PC-3 (cell line): Measurements from ENCODE around the gene SCAPER. TPM values are rescaled to one million over a fixed set of nuclear protein-coding genes. Genes with fewer than 3 reads are reported as not detected.

ENCODE experiments used
- ATAC-seq: fragments of 200-7000 bp; cut with Tn5 transposase; 2 replicates; pipeline ENCODE4 v1.9.1; 2020; ENCODE audit warnings: mild to moderate bottlenecking, moderate library complexity
- BruUV-seq: library from RNA; stranded (reverse); fragments of 400-500 nt; replicated peaks from 2 replicates; lab custom pipeline; 2021; lab: Mats Ljungman, UMichigan
- CTCF ChIA-PET: fragments of 300-600 bp; sonication (Branson Sonifier 250); formaldehyde crosslinking; loops from one replicate; lab custom pipeline; 2022; ENCODE audit warnings: antibody characterized with exemption; lab: Charles Lee
- POLR2A ChIA-PET: fragments of 300-600 bp; sonication (Branson Sonifier 250); formaldehyde crosslinking; loops from one replicate; lab custom pipeline; 2022; ENCODE audit warnings: antibody characterized with exemption; ENCODE audit not compliant: unreplicated experiment; lab: Charles Lee
- DNase-seq: peaks from one replicate; pipeline ENCODE4 v3.0.0-alpha.2; 2015
- H2AFZ ChIP-seq: fragments of 300-600 bp; sonication (generic); 2 replicates; pipeline ENCODE4 v1.6.0; 2016; ENCODE audit warnings: antibody characterized with exemption, low read length
- H3F3A ChIP-seq: fragments of 300-600 bp; sonication (generic); one replicate; pipeline ENCODE4 v1.6.0; 2017; ENCODE audit warnings: antibody characterized with exemption, low read length, control low read depth, mild to moderate bottlenecking; ENCODE audit not compliant: unreplicated experiment
- H3K27ac ChIP-seq: fragments of 300-600 bp; sonication (generic); 2 replicates; pipeline ENCODE4 v1.5.1; 2016; ENCODE audit warnings: mild to moderate bottlenecking, low read length
- H3K27me3 ChIP-seq: fragments of 300-600 bp; sonication (generic); 2 replicates; pipeline ENCODE4 v1.6.1; 2016; ENCODE audit warnings: low read length, mixed read lengths
- H3K36me3 ChIP-seq: fragments of 300-600 bp; sonication (generic); 2 replicates; pipeline ENCODE4 v1.6.1; 2016; ENCODE audit warnings: low read depth, mixed run types, low read length, mixed read lengths
- H3K4me1 ChIP-seq: fragments of 300-600 bp; sonication (generic); 2 replicates; pipeline ENCODE4 v1.5.1; 2016; ENCODE audit warnings: low read length; ENCODE audit not compliant: insufficient read depth
- H3K4me2 ChIP-seq: fragments of 300-600 bp; sonication (generic); 2 replicates; pipeline ENCODE4 v1.6.0; 2016; ENCODE audit warnings: low read length
- H3K4me3 ChIP-seq: fragments of 300-600 bp; sonication (generic); 2 replicates; pipeline ENCODE4 v1.5.1; 2016; ENCODE audit warnings: mild to moderate bottlenecking, low read length, mixed read lengths
- H3K79me2 ChIP-seq: fragments of 300-600 bp; sonication (generic); 2 replicates; pipeline ENCODE4 v1.6.1; 2017; ENCODE audit warnings: low read length, mixed read lengths
- H3K9ac ChIP-seq: fragments of 300-600 bp; sonication (generic); 2 replicates; pipeline ENCODE4 v1.6.0; 2016; ENCODE audit warnings: mild to moderate bottlenecking, low read length
- H3K9me2 ChIP-seq: fragments of 300-600 bp; sonication (generic); replicated peaks from 2 replicates; pipeline ENCODE4 v1.6.1; 2016; ENCODE audit warnings: mixed run types, low read length, mixed read lengths
- H3K9me3 ChIP-seq: fragments of 300-600 bp; sonication (generic); 2 replicates; pipeline ENCODE4 v1.6.1; 2016; ENCODE audit warnings: low read length, mixed read lengths
- H4K20me1 ChIP-seq: fragments of 300-600 bp; sonication (generic); 2 replicates; pipeline ENCODE4 v1.6.1; 2016; ENCODE audit warnings: low read length, mixed read lengths
- EZH2 ChIP-seq: fragments of 300-600 bp; sonication (generic); IDR thresholded peaks from one replicate; pipeline ENCODE4 v1.6.1; 2017; ENCODE audit warnings: antibody characterized with exemption, mild to moderate bottlenecking, low read length; ENCODE audit not compliant: unreplicated experiment
- EZH2phosphoT487 ChIP-seq: fragments of 300-600 bp; sonication (generic); IDR thresholded peaks from 2 replicates; pipeline ENCODE4 v1.6.1; 2018; ENCODE audit warnings: mild to moderate bottlenecking, antibody characterized with exemption, low read length, borderline replicate concordance
- intact Hi-C: fragments of 100-400 bp; cut with micrococcal nuclease; formaldehyde crosslinking; loops from 2 replicates; pipeline ENCODE4 v1.9.0; 2023
- total RNA-seq: library from RNA; depleted of rRNA; stranded (reverse); fragments of >200 nt; gene quantifications from 2 replicates; pipeline ENCODE4 v1.2.3, GENCODE V29; 2014
- TF ChIP-seq, protein P1 (sequence below): fragments of 300-600 bp; sonication (generic); conservative IDR thresholded peaks from 2 replicates; pipeline ENCODE4 v1.5.1; 2017; ENCODE audit warnings: antibody characterized with exemption, low read depth, mild to moderate bottlenecking, low read length

SCAPER gene
- total RNA-seq, 1 experiment from 2014 or later: 6.0 TPM

DNA sequence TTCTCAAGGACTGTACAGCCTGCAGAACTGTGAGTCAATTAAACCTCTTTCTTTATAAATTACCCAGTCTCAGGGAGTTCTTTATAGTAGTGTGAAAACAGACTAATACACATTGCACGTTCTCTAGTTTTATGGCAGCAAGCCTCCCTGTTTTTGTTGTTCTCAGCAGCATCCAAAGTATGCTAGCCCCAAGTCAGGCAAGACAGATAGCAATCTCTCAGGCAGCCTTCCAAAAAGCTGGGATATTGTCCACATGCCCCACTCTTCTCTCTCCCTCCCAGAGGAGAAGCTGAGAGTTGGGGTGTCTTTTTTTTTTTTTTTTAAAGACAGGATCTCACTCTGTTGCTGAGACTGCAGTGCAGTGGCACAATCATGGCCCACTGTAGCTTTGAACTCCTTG, 438.0 kb downstream of the SCAPER start:
- intact Hi-C loops: no loop called here
- no peaks in the 10 kb centered on the region for H3K9me2 ChIP-seq
- POLR2A ChIA-PET: no interaction called here

DNA sequence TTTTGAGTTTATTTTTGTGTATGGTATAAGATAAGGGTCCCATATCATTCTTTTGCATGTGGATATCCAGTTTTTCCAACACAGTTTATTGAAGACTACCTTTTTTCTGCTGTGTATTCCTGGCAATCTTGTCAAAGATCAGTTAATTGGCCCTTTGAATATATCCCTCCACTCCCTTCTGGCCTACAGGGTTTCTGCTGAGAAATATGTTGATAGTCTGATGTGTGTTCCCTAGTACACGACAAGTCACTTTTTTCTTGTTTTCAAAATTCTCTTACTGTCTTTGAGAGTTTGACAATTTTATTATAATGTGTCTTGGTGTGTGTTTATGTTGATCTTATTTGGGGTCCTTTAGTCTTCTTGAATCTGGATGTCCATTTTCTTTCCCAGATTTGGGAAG, 439.4 kb downstream of the SCAPER start:
- Histone ChIP-seq H3K36me3 (no peaks in the 10 kb centered on the region), H3K9me3 (no peaks in the 10 kb centered on the region), H3K27me3 (no peaks in the 10 kb centered on the region), H4K20me1 (no peaks in the 10 kb centered on the region), H3K4me1 (no peaks in the 10 kb centered on the region), H3K4me2 (no peak overlapping the region), H3K79me2 (no peaks in the 10 kb centered on the region), H3F3A (no peaks in the 10 kb centered on the region), H3K9ac (no peak overlapping the region), H2AFZ (no peak overlapping the region), H3K4me3 (no peak overlapping the region), H3K27ac (no peak overlapping the region), H3K9me2 (no peaks in the 10 kb centered on the region)
- no TSS peak for BruUV-seq
- ATAC-seq: no peak
- ChIA-PET CTCF (no interaction called here), POLR2A (no interaction called here)
- TF ChIP-seq EZH2 (no peak), EZH2phosphoT487 (no peak)
- TF ChIP-seq, protein P1, sequence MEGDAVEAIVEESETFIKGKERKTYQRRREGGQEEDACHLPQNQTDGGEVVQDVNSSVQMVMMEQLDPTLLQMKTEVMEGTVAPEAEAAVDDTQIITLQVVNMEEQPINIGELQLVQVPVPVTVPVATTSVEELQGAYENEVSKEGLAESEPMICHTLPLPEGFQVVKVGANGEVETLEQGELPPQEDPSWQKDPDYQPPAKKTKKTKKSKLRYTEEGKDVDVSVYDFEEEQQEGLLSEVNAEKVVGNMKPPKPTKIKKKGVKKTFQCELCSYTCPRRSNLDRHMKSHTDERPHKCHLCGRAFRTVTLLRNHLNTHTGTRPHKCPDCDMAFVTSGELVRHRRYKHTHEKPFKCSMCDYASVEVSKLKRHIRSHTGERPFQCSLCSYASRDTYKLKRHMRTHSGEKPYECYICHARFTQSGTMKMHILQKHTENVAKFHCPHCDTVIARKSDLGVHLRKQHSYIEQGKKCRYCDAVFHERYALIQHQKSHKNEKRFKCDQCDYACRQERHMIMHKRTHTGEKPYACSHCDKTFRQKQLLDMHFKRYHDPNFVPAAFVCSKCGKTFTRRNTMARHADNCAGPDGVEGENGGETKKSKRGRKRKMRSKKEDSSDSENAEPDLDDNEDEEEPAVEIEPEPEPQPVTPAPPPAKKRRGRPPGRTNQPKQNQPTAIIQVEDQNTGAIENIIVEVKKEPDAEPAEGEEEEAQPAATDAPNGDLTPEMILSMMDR: no peak
- intact Hi-C loops: no loop called here
- no peak for DNase-seq

More for the DNA sequence above, 438.0 kb downstream of the SCAPER start:
- Histone ChIP-seq H3K27me3 (no peaks in the 10 kb centered on the region), H3K9me3 (no peaks in the 10 kb centered on the region), H3K4me3 (no peak overlapping the region), H3K79me2 (no peaks in the 10 kb centered on the region), H3K4me1 (no peaks in the 10 kb centered on the region), H3F3A (no peaks in the 10 kb centered on the region), H2AFZ (no peak overlapping the region), H3K4me2 (no peak overlapping the region), H3K36me3 (no peaks in the 10 kb centered on the region), H4K20me1 (no peaks in the 10 kb centered on the region), H3K9ac (no peak overlapping the region), H3K27ac (no peak overlapping the region)
- DNase-seq (no peak), ATAC-seq (no peak)
- BruUV-seq: no TSS peak
- TF ChIP-seq EZH2 (no peak), EZH2phosphoT487 (no peak)
- TF ChIP-seq, protein P1: no peak
- CTCF ChIA-PET: no interaction called here

DNA sequence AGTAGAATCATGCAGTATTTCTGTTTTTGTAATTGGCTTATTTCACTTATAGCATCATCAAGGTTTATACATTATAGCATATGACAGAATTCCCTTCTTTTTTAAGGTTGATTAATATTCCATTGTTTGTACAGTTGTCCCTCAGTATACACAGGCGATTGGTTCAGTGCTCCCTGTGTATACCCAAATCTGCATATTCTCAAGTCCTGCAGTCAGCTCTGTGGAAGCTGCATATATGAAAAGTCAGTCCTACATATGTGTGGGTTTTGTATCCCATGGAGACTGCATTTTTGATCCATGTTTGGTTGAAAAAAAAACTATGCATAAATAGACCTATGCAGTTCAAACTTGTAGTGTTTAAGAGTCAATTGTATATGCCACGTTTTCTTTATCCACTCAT, 440.9 kb downstream of the SCAPER start:
- Histone ChIP-seq H3K9me2 (no peaks in the 10 kb centered on the region), H3K4me3 (no peak overlapping the region), H3K27ac (no peak overlapping the region), H3K9me3 (no peaks in the 10 kb centered on the region), H2AFZ (no peak overlapping the region), H3K9ac (no peak overlapping the region), H3K79me2 (no peaks in the 10 kb centered on the region), H3K36me3 (no peaks in the 10 kb centered on the region), H3F3A (no peaks in the 10 kb centered on the region), H3K27me3 (no peaks in the 10 kb centered on the region), H3K4me1 (no peaks in the 10 kb centered on the region), H4K20me1 (no peaks in the 10 kb centered on the region), H3K4me2 (no peak overlapping the region)
- TF ChIP-seq EZH2 (no peak), EZH2phosphoT487 (no peak)
- TF ChIP-seq, protein P1: no peak
- DNase-seq (no peak), ATAC-seq (no peak)
- CTCF ChIA-PET: no interaction called here
- POLR2A ChIA-PET: no interaction called here
- intact Hi-C loops: no loop called here
- BruUV-seq: no TSS peak
